LNCAP (cell line): ENCODE measurements around the gene CYTH4.

Experiments
- TF ChIP-seq, protein P1 (sequence below): fragments of 450-650 bp; IDR thresholded peaks from 2 replicates; pipeline ENCODE4 v1.5.1; 2017; ENCODE audit warnings: mild to moderate bottlenecking

CYTH4 gene

DNA sequence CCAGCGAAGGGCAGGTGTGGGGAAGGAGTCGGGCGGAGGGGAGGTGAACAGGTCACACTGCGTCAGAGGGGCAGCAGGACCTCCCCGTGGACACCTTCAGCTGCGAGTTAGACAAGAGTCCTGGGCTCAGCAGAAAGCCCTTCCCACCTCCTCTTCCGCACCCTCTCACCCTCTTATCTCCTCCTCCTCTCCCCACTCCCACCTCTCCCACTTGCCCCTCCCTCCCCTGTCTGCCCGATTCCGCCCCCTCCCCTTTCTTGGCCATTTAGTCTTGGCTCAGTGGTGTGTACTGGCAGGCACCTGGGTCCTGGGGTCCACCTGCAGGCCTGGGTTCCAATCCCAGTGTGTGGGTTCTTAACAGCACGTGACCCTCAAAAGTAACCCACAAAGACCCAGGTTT lies 37.2 kb downstream of the CYTH4 start:
- TF ChIP-seq, protein P1, sequence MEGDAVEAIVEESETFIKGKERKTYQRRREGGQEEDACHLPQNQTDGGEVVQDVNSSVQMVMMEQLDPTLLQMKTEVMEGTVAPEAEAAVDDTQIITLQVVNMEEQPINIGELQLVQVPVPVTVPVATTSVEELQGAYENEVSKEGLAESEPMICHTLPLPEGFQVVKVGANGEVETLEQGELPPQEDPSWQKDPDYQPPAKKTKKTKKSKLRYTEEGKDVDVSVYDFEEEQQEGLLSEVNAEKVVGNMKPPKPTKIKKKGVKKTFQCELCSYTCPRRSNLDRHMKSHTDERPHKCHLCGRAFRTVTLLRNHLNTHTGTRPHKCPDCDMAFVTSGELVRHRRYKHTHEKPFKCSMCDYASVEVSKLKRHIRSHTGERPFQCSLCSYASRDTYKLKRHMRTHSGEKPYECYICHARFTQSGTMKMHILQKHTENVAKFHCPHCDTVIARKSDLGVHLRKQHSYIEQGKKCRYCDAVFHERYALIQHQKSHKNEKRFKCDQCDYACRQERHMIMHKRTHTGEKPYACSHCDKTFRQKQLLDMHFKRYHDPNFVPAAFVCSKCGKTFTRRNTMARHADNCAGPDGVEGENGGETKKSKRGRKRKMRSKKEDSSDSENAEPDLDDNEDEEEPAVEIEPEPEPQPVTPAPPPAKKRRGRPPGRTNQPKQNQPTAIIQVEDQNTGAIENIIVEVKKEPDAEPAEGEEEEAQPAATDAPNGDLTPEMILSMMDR, result no peak

- TF ChIP-seq, protein P1, result no peak
Measured at GRCh38 chr22:37320726-37321677, 38.7 kb downstream of the CYTH4 start.

- TF ChIP-seq, protein P1, result no peak
Measured at GRCh38 chr22:37324340-37325038, 42.2 kb downstream of the CYTH4 start.

GRCh38 chr22:37325039-37325395 lies 42.7 kb downstream of the CYTH4 start:
- TF ChIP-seq, protein P1, result no peak

DNA sequence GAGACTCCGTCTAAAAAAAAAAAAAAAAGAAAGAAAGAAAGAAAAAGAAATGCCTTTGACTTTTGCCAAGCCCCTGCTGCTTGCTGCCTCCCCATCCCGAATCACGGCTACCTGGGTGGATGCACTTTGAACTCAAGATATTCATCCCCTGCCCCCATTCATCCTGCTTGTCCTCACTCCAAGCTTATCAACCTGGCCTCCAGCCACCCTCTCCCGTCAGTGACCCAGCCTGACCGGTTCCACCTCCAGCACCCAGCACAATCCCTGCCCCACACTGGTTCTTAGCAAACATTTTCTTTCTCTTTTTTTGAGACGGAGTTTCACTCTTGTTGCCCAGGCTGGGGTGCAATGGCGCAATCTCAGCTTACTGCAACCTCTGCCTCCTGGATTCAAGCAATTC lies 44.4 kb downstream of the CYTH4 start:
- TF ChIP-seq, protein P1, result no peak

- TF ChIP-seq, protein P1, result no peak
Measured at GRCh38 chr22:37328017-37328416, 45.7 kb downstream of the CYTH4 start.

GRCh38 chr22:37329238-37330140 lies 47.2 kb downstream of the CYTH4 start:
- TF ChIP-seq, protein P1, result no peak
